H9 (cell line): ENCODE results near the gene ACOX3. TPM values are rescaled to one million over a fixed set of nuclear protein-coding genes. Genes with fewer than 3 reads are reported as not detected.

Source experiments
- DNase-seq: peaks from one replicate; pipeline ENCODE4 v3.0.0-alpha.2; 2017
- H2AFZ ChIP-seq: one replicate; pipeline ENCODE4 v1.6.1; 2013; ENCODE audit warnings: mild to moderate bottlenecking, low read length, control low read depth, moderate library complexity
- H2AK5ac ChIP-seq: 2 replicates; pipeline ENCODE4 v1.6.1; 2013; ENCODE audit warnings: low read length, control low read depth, mixed read lengths; ENCODE audit not compliant: insufficient read length
- H2BK120ac ChIP-seq: one replicate; pipeline ENCODE4 v1.6.1; 2013; ENCODE audit warnings: low read depth, mild to moderate bottlenecking, low read length, control low read depth, inconsistent platforms; ENCODE audit not compliant: poor library complexity, severe bottlenecking
- H2BK12ac ChIP-seq: 2 replicates; pipeline ENCODE4 v1.6.1; 2013; ENCODE audit warnings: low read length, control low read depth, mixed read lengths, low read depth; ENCODE audit not compliant: insufficient read length
- H2BK15ac ChIP-seq: 2 replicates; pipeline ENCODE4 v1.6.1; 2013; ENCODE audit warnings: low read depth, low read length, control low read depth
- H2BK20ac ChIP-seq: one replicate; pipeline ENCODE4 v1.6.1; 2013; ENCODE audit warnings: low read depth, mild to moderate bottlenecking, low read length, control low read depth, inconsistent platforms; ENCODE audit not compliant: poor library complexity, severe bottlenecking
- H2BK5ac ChIP-seq: 2 replicates; pipeline ENCODE4 v1.6.1; 2013; ENCODE audit warnings: low read length, control low read depth, mixed read lengths; ENCODE audit not compliant: insufficient read length
- H3K14ac ChIP-seq: 2 replicates; pipeline ENCODE4 v1.6.1; 2013; ENCODE audit warnings: low read length, control low read depth; ENCODE audit not compliant: insufficient read depth
- H3K18ac ChIP-seq: 2 replicates; pipeline ENCODE4 v1.6.1; 2013; ENCODE audit warnings: low read depth, mild to moderate bottlenecking, mixed read lengths, low read length, control low read depth; ENCODE audit not compliant: insufficient read length
- H3K23ac ChIP-seq: 2 replicates; pipeline ENCODE4 v1.6.1; 2013; ENCODE audit warnings: low read length, control low read depth, mixed read lengths, low read depth; ENCODE audit not compliant: insufficient read length
- H3K23me2 ChIP-seq: 2 replicates; pipeline ENCODE4 v1.6.1; 2013; ENCODE audit warnings: low read depth, mild to moderate bottlenecking, mixed read lengths, low read length, control low read depth; ENCODE audit not compliant: insufficient read length, poor library complexity, severe bottlenecking
- H3K27ac ChIP-seq: 2 replicates; pipeline ENCODE4 v1.5.1; 2013; ENCODE audit warnings: low read length, control low read depth, mixed read lengths, low read depth; ENCODE audit not compliant: insufficient read length
- H3K27me3 ChIP-seq: 2 replicates; pipeline ENCODE4 v1.6.1; 2013; ENCODE audit warnings: low read length, control low read depth, inconsistent platforms; ENCODE audit not compliant: insufficient read depth
- H3K4ac ChIP-seq: 2 replicates; pipeline ENCODE4 v1.6.1; 2013; ENCODE audit warnings: low read depth, mild to moderate bottlenecking, control low read depth, inconsistent platforms, low read length, moderate library complexity
- H3K4me1 ChIP-seq: 2 replicates; pipeline ENCODE4 v1.6.1; 2013; ENCODE audit warnings: low read length, control low read depth, inconsistent platforms; ENCODE audit not compliant: insufficient read depth
- H3K4me2 ChIP-seq: 2 replicates; pipeline ENCODE4 v1.6.1; 2013; ENCODE audit warnings: low read length, control low read depth, mixed read lengths; ENCODE audit not compliant: insufficient read length, insufficient read depth
- H3K56ac ChIP-seq: 2 replicates; pipeline ENCODE4 v1.6.1; 2013; ENCODE audit warnings: low read depth, mild to moderate bottlenecking, mixed read lengths, low read length, control low read depth; ENCODE audit not compliant: insufficient read length
- H3K79me1 ChIP-seq: 2 replicates; pipeline ENCODE4 v1.6.1; 2013; ENCODE audit warnings: low read depth, mild to moderate bottlenecking, moderate library complexity, low read length, control low read depth, inconsistent platforms; ENCODE audit not compliant: insufficient read depth, poor library complexity, severe bottlenecking
- H3K79me2 ChIP-seq: 2 replicates; pipeline ENCODE4 v1.6.1; 2013; ENCODE audit warnings: low read length, control low read depth, inconsistent platforms; ENCODE audit not compliant: insufficient read depth
- H3K9ac ChIP-seq: 2 replicates; pipeline ENCODE4 v1.6.1; 2013; ENCODE audit warnings: low read length, control low read depth, mixed read lengths; ENCODE audit not compliant: insufficient read length; ENCODE audit errors: extremely low read depth
- H3K9me3 ChIP-seq: one replicate; pipeline ENCODE4 v1.6.1; 2013; ENCODE audit warnings: low read depth, low read length, inconsistent platforms; ENCODE audit not compliant: control insufficient read depth
- H3T11ph ChIP-seq: one replicate; pipeline ENCODE4 v1.6.1; 2013; ENCODE audit warnings: mild to moderate bottlenecking, low read length, control low read depth, inconsistent platforms
- H4K20me1 ChIP-seq: one replicate; pipeline ENCODE4 v1.6.1; 2013; ENCODE audit not compliant: control insufficient read depth, insufficient read length, insufficient read depth
- H4K5ac ChIP-seq: 2 replicates; pipeline ENCODE4 v1.6.1; 2013; ENCODE audit warnings: low read depth, mild to moderate bottlenecking, mixed read lengths, low read length, control low read depth; ENCODE audit not compliant: insufficient read length
- H4K8ac ChIP-seq: replicated peaks from 2 replicates; pipeline ENCODE4 v1.6.1; 2013; ENCODE audit warnings: low read length, control low read depth, mixed read lengths, low read depth; ENCODE audit not compliant: insufficient read length
- H4K91ac ChIP-seq: 2 replicates; pipeline ENCODE4 v1.6.1; 2013; ENCODE audit warnings: low read depth, mild to moderate bottlenecking, moderate library complexity, mixed read lengths, low read length, control low read depth; ENCODE audit not compliant: insufficient read length
- H3K27ac Mint-ChIP-seq, 3 experiments: 2 replicates in 2 of 3; 3 replicates in 1 of 3; pipeline ENCODE4 v1.8.0; 2020 to 2021; ENCODE audit warnings: mixed read lengths in 3 of 3, mild to moderate bottlenecking in 1 of 3, moderate library complexity in 1 of 3
- H3K27me3 Mint-ChIP-seq: 2 replicates; pipeline ENCODE4 v1.8.0; 2021; ENCODE audit warnings: low read depth, mild to moderate bottlenecking, moderate library complexity, mixed read lengths
- H3K36me3 Mint-ChIP-seq, 3 experiments: 2 replicates in 2 of 3; 3 replicates in 1 of 3; pipeline ENCODE4 v1.8.0; 2020 to 2021; ENCODE audit warnings: low read depth in 3 of 3, mixed read lengths in 3 of 3; ENCODE audit not compliant: insufficient read depth in 1 of 3
- H3K4me1 Mint-ChIP-seq, 2 experiments: 2 replicates each; pipeline ENCODE4 v1.8.0; 2020; ENCODE audit warnings: mixed read lengths in 2 of 2
- H3K4me3 Mint-ChIP-seq, 2 experiments: 2 replicates in 1 of 2; 3 replicates in 1 of 2; pipeline ENCODE4 v1.8.0; 2020 to 2021; ENCODE audit warnings: mild to moderate bottlenecking in 2 of 2, mixed read lengths in 2 of 2, moderate library complexity in 1 of 2
- H3K9me3 Mint-ChIP-seq, 2 experiments: 2 replicates in 1 of 2; 3 replicates in 1 of 2; pipeline ENCODE4 v1.8.0; 2020; ENCODE audit warnings: mild to moderate bottlenecking in 2 of 2, mixed read lengths in 2 of 2, moderate library complexity in 1 of 2
- WGBS: extraction: QIAGEN DNeasy Blood & Tissue Kit; methylation state at CpG from one replicate; pipeline ENCODE4 v1.1.7; 2013; ENCODE audit warnings: missing lambda C conversion rate, low lambda C conversion rate, mixed read lengths; ENCODE audit not compliant: insufficient read length; ENCODE audit errors: extremely low coverage; 5-methylcytosine and 5-hydroxymethylcytosine counted together
- total RNA-seq: library from RNA; stranded (reverse); gene quantifications from 2 replicates; pipeline ENCODE4 v1.2.1, GENCODE V29; 2021
- TF ChIP-seq, protein P1 (sequence below): fragments of 200-600 bp; sonication (generic); conservative IDR thresholded peaks from 3 replicates; pipeline ENCODE4 v1.8.0; 2021; ENCODE audit warnings: antibody characterized with exemption, mild to moderate bottlenecking

Gene ACOX3
- total RNA-seq, 1 experiment from 2014 or later = 13.8 TPM

GRCh38 chr4:8457646-8458252 is 17.2 kb upstream of the ACOX3 start:
- H3K18ac ChIP-seq = no peak overlapping the region
- no peak overlapping the region for H4K8ac ChIP-seq
- H3K23me2 ChIP-seq = no peaks in the 10 kb centered on the region
- Mint-ChIP-seq H3K4me3 (no peak overlapping the region), H3K27ac (no peak overlapping the region), H3K36me3 (peaks cover 13 to 68% (median 34%) of the 10 kb centered on the region in 3 experiments; a peak in 5 of 7 replicates), H3K9me3 (no peaks in the 10 kb centered on the region), H3K27me3 (no peaks in the 10 kb centered on the region), H3K4me1 (peaks cover under 1 to 3% of the 10 kb centered on the region in 2 experiments; a peak in 2 of 4 replicates)
- H3K79me1 ChIP-seq = no peaks in the 10 kb centered on the region
- no peak overlapping the region for H4K5ac ChIP-seq
- no peak overlapping the region for H2AFZ ChIP-seq
- no peak overlapping the region for H3K56ac ChIP-seq
- H3K9ac ChIP-seq = no peak overlapping the region
- no peak overlapping the region for H3T11ph ChIP-seq
- TF ChIP-seq, protein P1, sequence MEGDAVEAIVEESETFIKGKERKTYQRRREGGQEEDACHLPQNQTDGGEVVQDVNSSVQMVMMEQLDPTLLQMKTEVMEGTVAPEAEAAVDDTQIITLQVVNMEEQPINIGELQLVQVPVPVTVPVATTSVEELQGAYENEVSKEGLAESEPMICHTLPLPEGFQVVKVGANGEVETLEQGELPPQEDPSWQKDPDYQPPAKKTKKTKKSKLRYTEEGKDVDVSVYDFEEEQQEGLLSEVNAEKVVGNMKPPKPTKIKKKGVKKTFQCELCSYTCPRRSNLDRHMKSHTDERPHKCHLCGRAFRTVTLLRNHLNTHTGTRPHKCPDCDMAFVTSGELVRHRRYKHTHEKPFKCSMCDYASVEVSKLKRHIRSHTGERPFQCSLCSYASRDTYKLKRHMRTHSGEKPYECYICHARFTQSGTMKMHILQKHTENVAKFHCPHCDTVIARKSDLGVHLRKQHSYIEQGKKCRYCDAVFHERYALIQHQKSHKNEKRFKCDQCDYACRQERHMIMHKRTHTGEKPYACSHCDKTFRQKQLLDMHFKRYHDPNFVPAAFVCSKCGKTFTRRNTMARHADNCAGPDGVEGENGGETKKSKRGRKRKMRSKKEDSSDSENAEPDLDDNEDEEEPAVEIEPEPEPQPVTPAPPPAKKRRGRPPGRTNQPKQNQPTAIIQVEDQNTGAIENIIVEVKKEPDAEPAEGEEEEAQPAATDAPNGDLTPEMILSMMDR = no peak
- H3K4me1 ChIP-seq = no peaks in the 10 kb centered on the region
- no peak for DNase-seq
- H4K20me1 ChIP-seq = no peaks in the 10 kb centered on the region
- no peak overlapping the region for H3K14ac ChIP-seq
- H2BK15ac ChIP-seq = no peak overlapping the region
- WGBS = no CpG with 5 or more reads among the region's 9 CpGs
- no peak overlapping the region for H3K27ac ChIP-seq
- no peak overlapping the region for H2AK5ac ChIP-seq
- no peaks in the 10 kb centered on the region for H3K79me2 ChIP-seq
- H2BK120ac ChIP-seq = no peak overlapping the region
- no peak overlapping the region for H2BK12ac ChIP-seq
- H3K4ac ChIP-seq = no peak overlapping the region
- no peak overlapping the region for H3K4me2 ChIP-seq
- H3K9me3 ChIP-seq = no peaks in the 10 kb centered on the region
- no peak overlapping the region for H2BK5ac ChIP-seq
- H2BK20ac ChIP-seq = no peak overlapping the region
- no peak overlapping the region for H3K23ac ChIP-seq
- H3K27me3 ChIP-seq = no peaks in the 10 kb centered on the region
- no peak overlapping the region for H4K91ac ChIP-seq
